ENCODE results near the gene PDE1C. TPM values are rescaled to one million over a fixed set of nuclear protein-coding genes. Genes with fewer than 3 reads are reported as not detected.

The PDE1C gene
- total RNA-seq, 1 donor from 2014 or later, result 0.26 TPM

DNA sequence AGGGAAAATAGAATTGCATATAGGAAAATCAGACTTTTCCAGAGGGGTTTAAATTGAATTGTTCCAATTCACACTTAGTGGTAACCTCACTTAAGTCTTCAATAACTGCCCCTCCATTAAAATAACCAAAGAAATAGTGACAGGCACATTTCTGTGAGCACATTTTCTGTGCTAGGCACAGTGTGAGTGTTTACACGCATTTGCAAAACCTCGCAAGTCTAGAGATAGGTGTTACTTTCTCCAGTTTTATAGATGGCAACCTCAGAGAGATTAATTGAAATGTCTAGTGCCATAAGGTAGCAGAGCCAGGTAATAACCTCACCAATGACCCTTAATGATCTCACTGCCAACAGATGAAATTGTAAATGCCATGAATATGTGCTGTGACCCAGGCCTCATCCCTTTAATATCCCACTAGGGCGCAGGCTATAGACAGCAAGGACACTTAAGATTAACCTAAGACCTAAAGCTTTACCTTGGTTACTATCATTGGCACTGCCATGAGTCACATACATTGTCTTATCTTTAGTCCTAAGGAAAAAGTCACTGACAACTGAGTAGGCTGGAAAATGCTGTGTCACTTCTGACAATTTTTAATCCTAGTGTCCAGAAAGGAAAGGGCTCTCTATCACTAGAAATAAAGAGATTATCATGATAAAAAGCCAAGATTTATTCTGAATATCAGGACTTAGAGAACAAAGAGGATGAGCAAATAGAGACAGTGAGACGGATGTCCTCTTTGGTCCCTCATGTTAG is 195.4 kb downstream of the PDE1C start:
- H3K27me3 Mint-ChIP-seq (ENCODE audit: low read depth), result no peaks in the 10 kb centered on the region
- no peak overlapping the region for H3K4me3 Mint-ChIP-seq
- TF ChIP-seq, protein P1, sequence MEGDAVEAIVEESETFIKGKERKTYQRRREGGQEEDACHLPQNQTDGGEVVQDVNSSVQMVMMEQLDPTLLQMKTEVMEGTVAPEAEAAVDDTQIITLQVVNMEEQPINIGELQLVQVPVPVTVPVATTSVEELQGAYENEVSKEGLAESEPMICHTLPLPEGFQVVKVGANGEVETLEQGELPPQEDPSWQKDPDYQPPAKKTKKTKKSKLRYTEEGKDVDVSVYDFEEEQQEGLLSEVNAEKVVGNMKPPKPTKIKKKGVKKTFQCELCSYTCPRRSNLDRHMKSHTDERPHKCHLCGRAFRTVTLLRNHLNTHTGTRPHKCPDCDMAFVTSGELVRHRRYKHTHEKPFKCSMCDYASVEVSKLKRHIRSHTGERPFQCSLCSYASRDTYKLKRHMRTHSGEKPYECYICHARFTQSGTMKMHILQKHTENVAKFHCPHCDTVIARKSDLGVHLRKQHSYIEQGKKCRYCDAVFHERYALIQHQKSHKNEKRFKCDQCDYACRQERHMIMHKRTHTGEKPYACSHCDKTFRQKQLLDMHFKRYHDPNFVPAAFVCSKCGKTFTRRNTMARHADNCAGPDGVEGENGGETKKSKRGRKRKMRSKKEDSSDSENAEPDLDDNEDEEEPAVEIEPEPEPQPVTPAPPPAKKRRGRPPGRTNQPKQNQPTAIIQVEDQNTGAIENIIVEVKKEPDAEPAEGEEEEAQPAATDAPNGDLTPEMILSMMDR (conservative IDR thresholded peaks at IDR 0.05), result no peak
- H3K4me1 Mint-ChIP-seq, result no peaks in the 10 kb centered on the region
- DNase-seq (ENCODE audit: low read depth, low spot score), result no peak
- no peaks in the 10 kb centered on the region for H3K9me3 Mint-ChIP-seq
- no peak overlapping the region for H3K27ac Mint-ChIP-seq (ENCODE audit: unreplicated experiment)
- H3K36me3 Mint-ChIP-seq (ENCODE audit: low read depth), result no peaks in the 10 kb centered on the region

DNA sequence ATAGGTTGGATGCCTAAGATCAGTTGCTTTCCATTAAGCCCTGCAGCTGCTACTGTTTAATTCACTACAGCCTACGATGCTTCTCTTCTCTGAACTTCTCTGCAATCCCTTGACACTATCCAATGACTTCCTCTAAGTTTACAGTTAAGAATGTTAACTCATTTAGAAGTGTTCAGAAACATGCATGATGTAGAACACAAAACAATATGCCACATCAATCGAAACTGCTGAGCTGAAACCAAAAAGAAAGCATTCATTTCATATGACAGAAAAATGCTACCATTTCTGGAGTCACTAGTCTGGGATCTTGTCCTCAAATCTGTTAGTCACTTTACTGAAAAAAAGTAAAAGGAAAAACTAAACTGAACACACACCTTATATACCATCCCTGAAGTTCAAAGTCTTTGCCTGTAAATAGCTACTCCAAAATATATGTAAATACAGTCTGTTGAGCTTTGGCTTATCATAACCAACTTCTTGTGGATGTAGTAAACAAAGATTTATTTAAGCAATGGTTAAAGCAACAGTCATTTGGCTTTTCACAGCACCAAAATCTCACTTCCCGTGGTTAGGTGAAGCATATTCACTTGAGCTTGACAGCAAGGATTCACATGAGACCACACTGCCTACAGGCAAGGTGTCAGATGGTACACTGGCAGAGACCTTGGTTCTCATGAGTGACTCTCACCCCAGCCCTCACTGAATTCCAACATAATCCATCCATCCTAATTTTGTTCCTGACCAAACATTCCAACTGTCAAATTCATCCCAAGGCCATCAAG is 196.2 kb downstream of the PDE1C start:
- H3K9me3 Mint-ChIP-seq, result peaks cover 3% of the 10 kb centered on the region
- DNase-seq (ENCODE audit: low read depth, low spot score), result no peak
- H3K27me3 Mint-ChIP-seq (ENCODE audit: low read depth), result no peaks in the 10 kb centered on the region
- TF ChIP-seq, protein P1 (conservative IDR thresholded peaks at IDR 0.05), result no peak
- H3K4me3 Mint-ChIP-seq, result no peak overlapping the region
- no peak overlapping the region for H3K27ac Mint-ChIP-seq (ENCODE audit: unreplicated experiment)
- H3K4me1 Mint-ChIP-seq, result no peaks in the 10 kb centered on the region
- H3K36me3 Mint-ChIP-seq (ENCODE audit: low read depth), result no peaks in the 10 kb centered on the region

DNA sequence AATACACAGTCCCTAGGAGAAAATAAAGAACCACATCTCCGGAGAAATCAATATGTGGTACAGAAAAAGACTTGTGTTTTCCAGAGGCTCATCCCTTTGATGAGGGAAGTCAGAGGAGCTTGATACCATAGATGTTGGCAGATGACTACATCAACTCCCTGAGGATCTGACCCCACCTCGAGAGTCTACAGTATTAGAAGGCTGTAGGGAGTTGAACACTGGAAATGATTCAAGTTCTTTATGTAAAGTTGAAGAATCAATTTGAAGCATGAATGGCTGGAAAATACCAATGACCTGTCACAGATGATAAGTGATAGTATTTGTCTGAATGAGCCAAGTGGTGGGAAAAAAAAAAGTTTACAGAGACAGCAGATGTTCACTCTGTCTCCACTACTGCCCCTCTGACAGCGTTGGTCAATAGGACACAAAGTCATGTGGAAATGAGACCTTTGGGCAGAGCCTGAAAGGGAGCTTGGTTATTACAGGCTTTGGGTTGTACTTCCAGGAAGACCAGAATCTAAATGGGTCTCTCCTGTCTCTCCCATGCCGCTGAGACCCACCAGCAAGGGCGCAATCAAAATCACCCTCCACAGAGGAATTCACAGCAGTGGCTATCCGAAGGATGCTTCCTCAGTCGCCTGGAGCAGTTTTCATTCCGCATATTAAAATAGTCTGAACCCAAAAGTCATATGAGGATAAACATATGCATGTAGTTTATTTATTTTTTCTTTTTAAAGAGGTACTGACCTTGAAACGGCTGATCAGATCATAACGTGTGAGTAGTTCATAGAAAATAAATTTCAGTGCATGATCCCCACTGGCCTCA is 197.4 kb downstream of the PDE1C start:
- Mint-ChIP-seq H3K27me3 (ENCODE audit: low read depth) (no peaks in the 10 kb centered on the region), H3K4me1 (no peaks in the 10 kb centered on the region), H3K9me3 (peaks cover 10% of the 10 kb centered on the region), H3K27ac (ENCODE audit: unreplicated experiment) (no peak overlapping the region), H3K36me3 (ENCODE audit: low read depth) (peaks cover 7% of the 10 kb centered on the region), H3K4me3 (no peak overlapping the region)
- DNase-seq (ENCODE audit: low read depth, low spot score), result no peak
- TF ChIP-seq, protein P1 (conservative IDR thresholded peaks at IDR 0.05), result no peak

DNA sequence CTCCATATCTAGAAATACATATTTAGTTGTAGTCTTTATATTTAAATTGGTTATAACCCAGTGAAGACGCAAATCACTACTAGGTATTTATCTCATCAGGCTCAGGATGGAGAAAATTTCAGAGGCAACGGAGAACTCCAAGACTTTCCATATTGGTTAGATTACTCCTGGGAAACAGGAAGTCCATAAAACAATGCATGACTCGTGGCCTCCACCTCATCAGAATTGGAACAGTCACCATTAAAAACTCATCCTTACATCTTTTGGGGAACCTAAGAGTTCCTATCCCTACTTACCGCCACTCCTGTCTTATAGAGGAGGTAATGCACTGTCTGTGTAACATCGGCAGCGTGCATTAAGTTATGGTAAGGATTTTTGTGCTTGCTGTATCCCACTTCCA is 205.6 kb downstream of the PDE1C start:
- DNase-seq (ENCODE audit: low read depth, low spot score), result no peak
- no peaks in the 10 kb centered on the region for H3K27me3 Mint-ChIP-seq (ENCODE audit: low read depth)

DNA sequence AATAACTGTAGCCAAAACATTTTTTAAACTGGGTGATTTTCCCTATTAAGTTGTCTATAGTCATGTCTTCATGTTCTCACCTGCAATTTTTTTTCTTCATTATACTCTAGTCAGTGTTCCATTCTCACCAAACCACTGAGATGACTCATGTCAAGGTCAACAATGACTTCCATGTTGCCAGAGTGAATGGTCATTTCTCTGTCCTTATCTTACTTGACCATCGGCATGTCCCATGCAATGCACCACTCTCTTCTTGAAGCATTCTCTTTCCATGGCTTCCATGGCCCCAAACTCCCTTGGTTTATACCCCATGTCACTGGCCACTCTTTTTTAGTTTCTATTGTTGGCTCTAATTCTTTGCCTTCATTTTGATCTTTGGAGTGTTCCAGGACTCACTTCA is 209.3 kb downstream of the PDE1C start:
- TF ChIP-seq, protein P1 (conservative IDR thresholded peaks at IDR 0.05), result no peak
- Mint-ChIP-seq H3K4me3 (no peak overlapping the region), H3K27ac (ENCODE audit: unreplicated experiment) (no peak overlapping the region), H3K4me1 (no peaks in the 10 kb centered on the region), H3K27me3 (ENCODE audit: low read depth) (no peaks in the 10 kb centered on the region), H3K36me3 (ENCODE audit: low read depth) (no peaks in the 10 kb centered on the region), H3K9me3 (peaks cover 2% of the 10 kb centered on the region)
- no peak for DNase-seq (ENCODE audit: low read depth, low spot score)

More for the DNA sequence above, 205.6 kb downstream of the PDE1C start:
- H3K4me1 Mint-ChIP-seq, result no peaks in the 10 kb centered on the region
- no peak overlapping the region for H3K27ac Mint-ChIP-seq (ENCODE audit: unreplicated experiment)
- peaks cover 9% of the 10 kb centered on the region for H3K36me3 Mint-ChIP-seq (ENCODE audit: low read depth)
- H3K4me3 Mint-ChIP-seq, result no peak overlapping the region
- peaks cover 16% of the 10 kb centered on the region for H3K9me3 Mint-ChIP-seq
- TF ChIP-seq, protein P1 (conservative IDR thresholded peaks at IDR 0.05), result no peak
